HG02885 (cell line): Measurements from ENCODE around the gene FAM229B.

Experiments used
- ATAC-seq: cut with Tn5 transposase; IDR thresholded peaks from one replicate; pipeline ENCODE4 v1.9.1; 2021; ENCODE audit warnings: mild to moderate bottlenecking; ENCODE audit not compliant: unreplicated experiment, poor library complexity

FAM229B gene

GRCh38 chr6:112130878-112131277 lies 43.5 kb downstream of the FAM229B start:
- ATAC-seq: no peak

- no peak for ATAC-seq
Observed at GRCh38 chr6:112139052-112139451, 51.7 kb downstream of the FAM229B start.

GRCh38 chr6:112141707-112142106 lies 54.3 kb downstream of the FAM229B start:
- no peak for ATAC-seq

- no peak for ATAC-seq
Observed at GRCh38 chr6:112144145-112144926, 56.9 kb downstream of the FAM229B start.

- ATAC-seq: no peak
Observed at GRCh38 chr6:112145080-112145573, 57.7 kb downstream of the FAM229B start.

GRCh38 chr6:112148103-112148502 lies 60.7 kb downstream of the FAM229B start:
- ATAC-seq: no peak

- ATAC-seq: no peak
Observed at GRCh38 chr6:112149236-112149635, 61.8 kb downstream of the FAM229B start.

- no peak for ATAC-seq
Observed at GRCh38 chr6:112149719-112150263, 62.4 kb downstream of the FAM229B start.

- ATAC-seq: no peak
Observed at GRCh38 chr6:112150363-112150762, 63.0 kb downstream of the FAM229B start.
